Measurements from ENCODE around the gene FES. TPM values are rescaled to one million over a fixed set of nuclear protein-coding genes. Genes with fewer than 3 reads are reported as not detected.

FES gene
- total RNA-seq, 1 donor: 17.3 TPM

DNA sequence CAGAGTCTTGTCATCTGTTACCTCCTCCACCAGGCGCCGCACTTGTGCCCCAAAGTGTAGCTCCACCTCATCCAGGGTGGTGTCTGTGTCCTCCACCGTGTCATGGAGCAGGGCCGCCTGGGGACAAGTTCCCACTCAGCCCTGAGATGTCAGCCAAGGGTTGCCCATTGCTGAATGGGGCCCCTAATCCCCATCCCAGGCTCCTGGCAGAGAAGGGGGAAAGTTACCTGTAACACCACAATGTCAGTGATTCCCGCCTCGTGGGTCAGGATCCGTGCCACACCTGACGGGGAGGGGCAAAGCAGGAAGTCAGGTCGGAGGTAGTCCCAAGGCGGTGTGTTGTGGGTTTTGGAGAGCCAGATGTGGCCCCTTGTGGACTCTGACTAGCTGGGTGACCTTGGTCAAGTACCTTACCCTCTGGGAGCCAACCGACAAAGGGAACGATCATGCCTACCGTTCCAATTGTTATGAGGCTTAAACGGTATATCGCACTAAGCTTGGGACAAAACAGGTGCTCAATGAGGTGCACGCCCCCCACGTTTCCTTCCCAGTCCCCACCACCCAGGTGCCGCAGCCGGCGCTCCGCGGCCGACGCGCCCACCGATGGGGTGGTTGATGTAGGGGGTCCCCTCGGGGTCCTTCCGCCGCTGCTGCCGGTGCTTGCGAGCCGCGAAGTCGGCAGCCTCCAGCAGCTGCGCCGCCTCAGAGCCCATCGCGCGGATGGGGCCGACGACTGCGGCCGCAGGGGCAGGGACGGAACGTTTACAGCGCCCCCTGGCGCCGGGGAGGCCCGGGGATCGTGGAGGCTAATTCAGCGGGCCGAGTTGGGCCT is 47.7 kb downstream of the FES start, which contains the start of gene HDDC3:
Gene HDDC3 (minus strand): TSS at position 722 of the 832 bp plus-strand sequence. CDS start 9 bp downstream, at position 713.
- peak within 1 kb of the TSS; percentile 85 for H3K4me3 ChIP-seq (ENCODE audit: low read depth, low read length)
- TF ChIP-seq, protein P1, sequence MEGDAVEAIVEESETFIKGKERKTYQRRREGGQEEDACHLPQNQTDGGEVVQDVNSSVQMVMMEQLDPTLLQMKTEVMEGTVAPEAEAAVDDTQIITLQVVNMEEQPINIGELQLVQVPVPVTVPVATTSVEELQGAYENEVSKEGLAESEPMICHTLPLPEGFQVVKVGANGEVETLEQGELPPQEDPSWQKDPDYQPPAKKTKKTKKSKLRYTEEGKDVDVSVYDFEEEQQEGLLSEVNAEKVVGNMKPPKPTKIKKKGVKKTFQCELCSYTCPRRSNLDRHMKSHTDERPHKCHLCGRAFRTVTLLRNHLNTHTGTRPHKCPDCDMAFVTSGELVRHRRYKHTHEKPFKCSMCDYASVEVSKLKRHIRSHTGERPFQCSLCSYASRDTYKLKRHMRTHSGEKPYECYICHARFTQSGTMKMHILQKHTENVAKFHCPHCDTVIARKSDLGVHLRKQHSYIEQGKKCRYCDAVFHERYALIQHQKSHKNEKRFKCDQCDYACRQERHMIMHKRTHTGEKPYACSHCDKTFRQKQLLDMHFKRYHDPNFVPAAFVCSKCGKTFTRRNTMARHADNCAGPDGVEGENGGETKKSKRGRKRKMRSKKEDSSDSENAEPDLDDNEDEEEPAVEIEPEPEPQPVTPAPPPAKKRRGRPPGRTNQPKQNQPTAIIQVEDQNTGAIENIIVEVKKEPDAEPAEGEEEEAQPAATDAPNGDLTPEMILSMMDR (IDR thresholded peaks at IDR 0.05; ENCODE audit: insufficient read depth, low read depth, low read length): peak; percentile 85
- peak; percentile 80 for DNase-seq (ENCODE audit: low read depth)

DNA sequence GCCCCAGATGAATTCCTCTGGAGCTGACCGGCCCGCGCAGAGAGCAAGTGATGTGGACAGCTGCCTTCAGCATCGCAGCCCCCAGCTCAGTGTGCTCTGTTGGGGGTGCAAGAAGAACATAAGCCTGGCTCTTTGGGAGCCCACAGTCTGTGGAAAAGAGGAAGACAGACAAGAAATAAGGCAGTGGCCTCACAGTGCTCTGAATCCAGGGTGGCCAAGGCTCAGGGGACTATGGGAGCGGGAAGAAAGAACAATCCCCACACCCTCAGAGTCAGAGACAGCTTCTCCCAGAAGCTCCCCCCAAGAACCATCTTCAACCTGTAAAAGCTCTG is 48.3 kb downstream of the FES start:
- peak overlapping the region; percentile 85 for H3K4me3 ChIP-seq (ENCODE audit: low read depth, low read length)
- no peak for DNase-seq (ENCODE audit: low read depth)
- TF ChIP-seq, protein P1 (IDR thresholded peaks at IDR 0.05; ENCODE audit: insufficient read depth, low read depth, low read length): no peak

DNA sequence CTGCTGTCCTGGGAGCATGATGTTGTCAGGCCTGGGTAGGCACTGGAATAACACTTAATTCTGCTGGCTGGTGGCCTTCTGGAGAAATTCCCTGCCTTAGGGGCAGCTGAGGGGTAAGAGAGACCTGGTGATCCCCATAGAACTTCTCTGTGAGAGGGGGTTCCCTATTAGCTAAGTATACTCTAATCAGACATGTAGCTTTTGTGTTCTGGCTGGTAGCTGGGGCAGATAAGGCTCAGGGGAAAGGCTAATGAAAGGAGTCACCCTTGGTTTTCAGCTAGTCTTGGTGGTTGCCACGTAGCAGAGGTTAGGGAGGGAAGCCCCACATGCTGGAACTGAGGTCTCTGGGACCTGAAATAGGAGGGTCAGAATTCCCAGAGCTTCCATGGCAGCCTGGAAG is 49.0 kb downstream of the FES start:
- H3K4me3 ChIP-seq (ENCODE audit: low read depth, low read length): no peak overlapping the region
- DNase-seq (ENCODE audit: low read depth): no peak
- TF ChIP-seq, protein P1 (IDR thresholded peaks at IDR 0.05; ENCODE audit: insufficient read depth, low read depth, low read length): no peak

DNA sequence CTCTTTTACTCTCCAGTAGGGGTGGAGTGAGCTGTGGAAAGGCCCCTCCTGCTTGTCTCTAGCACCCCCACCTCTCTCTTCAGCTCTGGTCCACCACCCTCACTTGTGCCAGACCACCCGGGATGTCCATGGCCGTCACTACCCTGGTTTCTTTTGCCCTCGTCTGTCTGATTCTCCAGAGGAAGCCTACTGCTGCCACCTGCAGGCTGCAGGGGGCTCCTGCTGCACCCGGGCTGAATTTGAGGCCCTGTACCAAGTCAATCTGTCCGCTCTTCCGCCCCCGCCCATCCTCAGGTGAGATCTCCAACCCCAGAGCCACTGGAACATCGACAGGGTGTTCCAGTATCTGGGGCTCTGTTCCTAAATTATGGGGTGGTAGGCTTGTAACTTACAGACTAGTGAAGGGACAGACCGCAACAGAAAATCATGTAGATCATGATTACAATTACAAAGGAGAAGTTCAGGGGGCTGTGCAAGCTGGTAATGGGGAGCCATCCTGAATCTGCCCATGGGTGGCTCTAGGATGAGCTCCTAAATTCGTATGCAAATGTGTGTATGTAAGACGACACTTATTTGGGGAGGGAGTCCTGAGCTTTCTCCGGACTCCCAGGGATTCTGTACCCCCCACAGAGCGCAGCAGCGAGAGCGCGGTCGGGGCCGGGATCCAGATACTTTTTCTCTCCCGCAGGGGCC is 50.1 kb downstream of the FES start:
- TF ChIP-seq, protein P1 (IDR thresholded peaks at IDR 0.05; ENCODE audit: insufficient read depth, low read depth, low read length): peak; percentile 93
- DNase-seq (ENCODE audit: low read depth): peak; percentile 81
- peak overlapping the region; percentile 87 for H3K4me3 ChIP-seq (ENCODE audit: low read depth, low read length)

DNA sequence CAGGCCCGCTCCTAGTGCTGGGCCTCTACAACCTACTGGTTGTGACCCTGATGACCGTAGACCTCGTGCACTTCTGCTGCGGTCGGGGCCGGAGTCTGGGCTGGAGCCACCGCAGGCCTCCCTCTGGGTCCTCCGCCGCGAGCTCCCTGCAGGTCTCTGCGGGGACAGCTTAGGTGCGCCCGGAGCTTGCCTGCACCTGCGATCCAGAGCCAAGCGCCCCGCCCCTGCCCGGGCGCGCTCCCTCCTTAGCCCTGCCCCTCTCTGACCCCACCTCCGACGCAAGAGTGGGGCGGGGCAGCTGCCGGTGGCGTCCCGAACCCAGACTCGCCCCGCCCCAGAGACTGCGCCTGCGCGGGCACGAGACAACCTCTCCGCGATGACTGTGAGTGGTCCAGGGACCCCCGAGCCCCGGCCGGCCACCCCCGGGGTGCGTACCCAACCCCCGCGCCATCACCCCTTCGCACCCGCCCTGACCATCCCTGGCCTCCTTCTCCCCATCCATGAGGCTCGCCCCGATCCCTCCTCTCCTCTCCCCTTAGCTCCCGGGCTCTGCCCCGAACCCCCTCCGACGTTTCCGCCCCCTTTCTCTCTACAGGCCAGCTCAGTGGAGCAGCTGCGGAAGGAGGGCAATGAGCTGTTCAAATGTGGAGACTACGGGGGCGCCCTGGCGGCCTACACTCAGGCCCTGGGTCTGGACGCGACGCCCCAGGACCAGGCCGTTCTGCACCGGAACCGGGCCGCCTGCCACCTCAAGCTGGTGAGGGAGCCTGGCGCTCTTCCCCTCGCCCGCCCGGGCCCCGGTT is 50.8 kb downstream of the FES start, which contains the start of gene UNC45A:
Gene UNC45A (plus strand): TSS at position 337 of the 803 bp plus-strand sequence. CDS start 40 bp downstream, at position 377.
- TF ChIP-seq, protein P1 (IDR thresholded peaks at IDR 0.05; ENCODE audit: insufficient read depth, low read depth, low read length): no peak
- peak; percentile 84 for DNase-seq (ENCODE audit: low read depth)
- H3K4me3 ChIP-seq (ENCODE audit: low read depth, low read length): peak within 1 kb of the TSS; percentile 87

DNA sequence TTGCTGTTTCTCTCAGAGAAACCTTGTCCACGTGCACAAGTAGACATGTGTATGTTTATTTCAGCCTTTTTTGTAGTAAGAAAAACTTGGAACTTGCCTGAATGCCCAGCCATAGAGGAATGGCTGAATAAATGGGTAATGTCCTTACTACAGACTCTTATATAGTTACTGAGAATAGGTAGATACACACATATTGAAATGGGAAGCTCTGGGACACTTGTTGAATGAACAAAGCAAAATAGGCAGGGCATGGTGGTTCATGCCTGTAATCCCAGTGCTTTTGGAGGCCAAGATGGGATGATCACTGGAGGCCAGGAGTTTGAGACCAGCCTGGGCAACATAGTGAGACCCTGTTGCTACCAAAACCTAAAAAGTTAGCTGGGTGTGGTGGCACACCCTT is 52.5 kb downstream of the FES start:
- H3K4me3 ChIP-seq (ENCODE audit: low read depth, low read length): no peak overlapping the region
- no peak for DNase-seq (ENCODE audit: low read depth)
- TF ChIP-seq, protein P1 (IDR thresholded peaks at IDR 0.05; ENCODE audit: insufficient read depth, low read depth, low read length): no peak

Measured in fibroblast of villous mesenchyme (primary cell).